ENCODE measurements around the gene MIGA2. TPM values are rescaled to one million over a fixed set of nuclear protein-coding genes. Genes with fewer than 3 reads are reported as not detected.
A peak's percentile ranks its signal among the peaks of the same experiment; 100 is the strongest.

MIGA2 gene
- total and polyA plus RNA-seq, 2 of the 8 experiments (the other 6 are each of a cell fraction or from before 2014, with no cell fraction given) = 24.6 to 39.0 TPM

DNA sequence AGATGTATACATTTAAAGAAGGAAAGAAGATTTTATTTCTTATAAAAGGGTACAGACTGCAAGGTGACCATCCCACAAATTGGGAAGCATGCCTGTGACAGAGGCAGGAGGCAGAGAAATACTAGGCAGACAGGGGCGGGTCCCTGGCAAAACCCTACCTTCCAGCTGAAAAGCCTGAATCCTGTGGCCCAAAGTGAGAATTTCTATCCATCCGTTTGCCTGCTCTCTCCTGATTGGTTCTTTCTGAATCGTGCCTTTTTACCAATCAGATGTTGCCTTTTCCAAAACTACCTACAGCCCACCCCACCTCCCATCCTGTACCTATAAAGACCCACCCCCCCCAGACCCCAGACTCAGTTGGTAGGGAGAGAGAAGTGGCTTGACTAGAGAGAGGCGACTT is 4.9 kb upstream of the MIGA2 start:
- no peak overlapping the region for H4K91ac ChIP-seq (replicated peaks; ENCODE audit: insufficient read length, low read length)
- H3K18ac ChIP-seq (ENCODE audit: extremely low read depth, low read length) = no peak overlapping the region
- no peak overlapping the region for H3K4me3 ChIP-seq (ENCODE audit: extremely low read depth in 1 of 4, insufficient read depth in 2 of 4, low read depth in 3 of 4, low read length in 4 of 4)
- no peak overlapping the region for H3K4ac ChIP-seq (replicated peaks; ENCODE audit: insufficient read length, low read depth, low read length)
- H3K23me2 ChIP-seq (ENCODE audit: low read depth, low read length) = peaks cover 7% of the 10 kb centered on the region
- FAIRE-seq (no peak), DNase-seq (ENCODE audit: low read depth in 1 of 2, low spot score in 2 of 2) (no peak)
- H4K20me1 ChIP-seq (replicated peaks in 1 of 2; ENCODE audit: control insufficient read depth in 1 of 2, insufficient read depth in 2 of 2, low read length in 2 of 2) = peaks cover 5 to 11% of the 10 kb centered on the region in 2 experiments
- no peak overlapping the region for H3K27ac ChIP-seq (ENCODE audit: low read depth, low read length)
- no peak overlapping the region for H4K8ac ChIP-seq (ENCODE audit: extremely low read depth, insufficient read depth, low read length)
- no peaks in the 10 kb centered on the region for H3K9me3 ChIP-seq (ENCODE audit: insufficient read depth in 2 of 2, low read depth in 1 of 2, low read length in 1 of 2)
- H2AFZ ChIP-seq (ENCODE audit: low read length) = 0 out of 2 replicates have a peak overlapping the region, but pooled peaks have one; percentile 51
- no peak overlapping the region for H3K23ac ChIP-seq (ENCODE audit: insufficient read length)
- H3K4me2 ChIP-seq (ENCODE audit: insufficient read depth in 1 of 2, low read depth in 2 of 2, low read length in 2 of 2) = no peak overlapping the region
- no peaks in the 10 kb centered on the region for H3K27me3 ChIP-seq (replicated peaks in 1 of 4; ENCODE audit: control insufficient read depth in 3 of 4, extremely low read depth in 1 of 4, insufficient read depth in 3 of 4, low read length in 3 of 4)
- peaks cover 7% of the 10 kb centered on the region; the same call in 1 of the 2 replicates for H3K79me1 ChIP-seq (ENCODE audit: low read depth, low read length)
- H3K14ac ChIP-seq (ENCODE audit: insufficient read length) = no peak overlapping the region
- H2AK5ac ChIP-seq (ENCODE audit: low read depth, low read length) = no peak overlapping the region
- peaks cover 0 to 9% (median 7%) of the 10 kb centered on the region in 4 experiments; a peak in 6 of 7 replicates for H3K4me1 ChIP-seq (replicated peaks in 1 of 4; ENCODE audit: control insufficient read depth in 3 of 4, insufficient read depth in 4 of 4, low read length in 3 of 4)
- H2BK120ac ChIP-seq (replicated peaks; ENCODE audit: low read depth, low read length) = no peak overlapping the region
- peaks cover 2 to 10% of the 10 kb centered on the region in 2 experiments; a peak in 3 of 4 replicates for H3K79me2 ChIP-seq (ENCODE audit: control insufficient read depth in 1 of 2, insufficient read depth in 2 of 2, low read length in 2 of 2)
- H3K56ac ChIP-seq (replicated peaks; ENCODE audit: insufficient read length, low read depth, low read length) = no peak overlapping the region
- no peak overlapping the region for H2BK15ac ChIP-seq (ENCODE audit: low read length)
- no peak overlapping the region for H2BK12ac ChIP-seq (ENCODE audit: low read depth, low read length)
- no peaks in the 10 kb centered on the region for H3K36me3 ChIP-seq (ENCODE audit: control insufficient read depth in 2 of 4, insufficient read depth in 4 of 4, low read length in 3 of 4)
- H3K9ac ChIP-seq (replicated peaks in 1 of 4; ENCODE audit: extremely low read depth in 1 of 4, low read depth in 3 of 4, low read length in 3 of 4) = no peak overlapping the region
- no peak overlapping the region for H4K5ac ChIP-seq (ENCODE audit: insufficient read length, low read depth, low read length)
- H2BK5ac ChIP-seq (ENCODE audit: low read depth, low read length) = no peak overlapping the region
- WGBS, 2 experiments (ENCODE audit: extremely low coverage in 1 of 2, insufficient coverage in 1 of 2, insufficient read length in 1 of 2, insufficient replicate concordance in 2 of 2, low coverage in 1 of 2, low lambda C conversion rate in 2 of 2, missing lambda C conversion rate in 1 of 2) = 80% methylated on average over 2 of the region's 4 CpGs; no CpG with 5 or more reads in 1 of the 2 experiments
- POLR2A ChIA-PET (ENCODE audit: partially characterized antibody) = interaction anchor here (1.1 kb wide), 1 partner anchor 8 kb away, joined by 7 read pairs; no protein-coding TSS in a partner anchor
- no peak overlapping the region for H2BK20ac ChIP-seq (ENCODE audit: low read length)
- CTCF ChIA-PET (ENCODE audit: partially characterized antibody) = interaction anchor here (0.6 kb wide), 1 partner anchor 11 kb away, joined by 3 read pairs; no protein-coding TSS in a partner anchor
- TF ChIP-seq CEBPB (IDR thresholded peaks at IDR 0.05; ENCODE audit: low read depth, low read length) (no peak), SIRT6 (IDR thresholded peaks at IDR 0.05; ENCODE audit: low read length) (no peak), RNF2 (IDR thresholded peaks at IDR 0.05; ENCODE audit: borderline replicate concordance, low read depth, low read length, missing control alignments, poor library complexity, severe bottlenecking) (no peak), ZNF274 (IDR thresholded peaks at IDR 0.05; ENCODE audit: borderline replicate concordance, extremely low read depth, low read length) (no peak), TCF12 (IDR thresholded peaks at IDR 0.05; ENCODE audit: low read depth, low read length) (no peak), RBBP5 (IDR thresholded peaks at IDR 0.05; ENCODE audit: borderline replicate concordance, low read depth, low read length) (no peak), CBX8 (IDR thresholded peaks at IDR 0.05; ENCODE audit: borderline replicate concordance, low read depth, low read length) (no peak), RXRA (IDR thresholded peaks at IDR 0.05; ENCODE audit: insufficient read depth, low read depth, low read length) (no peak), HDAC2 (IDR thresholded peaks at IDR 0.05; ENCODE audit: borderline replicate concordance in 1 of 2, low read depth in 2 of 2, low read length in 2 of 2) (no peak)
- TF ChIP-seq, protein P1, sequence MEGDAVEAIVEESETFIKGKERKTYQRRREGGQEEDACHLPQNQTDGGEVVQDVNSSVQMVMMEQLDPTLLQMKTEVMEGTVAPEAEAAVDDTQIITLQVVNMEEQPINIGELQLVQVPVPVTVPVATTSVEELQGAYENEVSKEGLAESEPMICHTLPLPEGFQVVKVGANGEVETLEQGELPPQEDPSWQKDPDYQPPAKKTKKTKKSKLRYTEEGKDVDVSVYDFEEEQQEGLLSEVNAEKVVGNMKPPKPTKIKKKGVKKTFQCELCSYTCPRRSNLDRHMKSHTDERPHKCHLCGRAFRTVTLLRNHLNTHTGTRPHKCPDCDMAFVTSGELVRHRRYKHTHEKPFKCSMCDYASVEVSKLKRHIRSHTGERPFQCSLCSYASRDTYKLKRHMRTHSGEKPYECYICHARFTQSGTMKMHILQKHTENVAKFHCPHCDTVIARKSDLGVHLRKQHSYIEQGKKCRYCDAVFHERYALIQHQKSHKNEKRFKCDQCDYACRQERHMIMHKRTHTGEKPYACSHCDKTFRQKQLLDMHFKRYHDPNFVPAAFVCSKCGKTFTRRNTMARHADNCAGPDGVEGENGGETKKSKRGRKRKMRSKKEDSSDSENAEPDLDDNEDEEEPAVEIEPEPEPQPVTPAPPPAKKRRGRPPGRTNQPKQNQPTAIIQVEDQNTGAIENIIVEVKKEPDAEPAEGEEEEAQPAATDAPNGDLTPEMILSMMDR (IDR thresholded peaks at IDR 0.05; ENCODE audit: control extremely low read depth in 1 of 3, insufficient read depth in 1 of 3, low read depth in 1 of 3, low read length in 3 of 3) = no peak

Data from H1 (cell line).